Suppressor macrophage treated with lipopolysaccharide for 4 hours (primary cell): Measurements from ENCODE around the gene SLC36A3.
"Not testable (repeated sequence)": the region's sequence is repeated elsewhere in the genome, so short reads cannot be mapped to it uniquely, and the experiment has no call there.

Source experiments
- DNase-seq: peaks from one replicate; pipeline ENCODE4 v3.0.0-alpha.2; 2020

Gene SLC36A3

DNA sequence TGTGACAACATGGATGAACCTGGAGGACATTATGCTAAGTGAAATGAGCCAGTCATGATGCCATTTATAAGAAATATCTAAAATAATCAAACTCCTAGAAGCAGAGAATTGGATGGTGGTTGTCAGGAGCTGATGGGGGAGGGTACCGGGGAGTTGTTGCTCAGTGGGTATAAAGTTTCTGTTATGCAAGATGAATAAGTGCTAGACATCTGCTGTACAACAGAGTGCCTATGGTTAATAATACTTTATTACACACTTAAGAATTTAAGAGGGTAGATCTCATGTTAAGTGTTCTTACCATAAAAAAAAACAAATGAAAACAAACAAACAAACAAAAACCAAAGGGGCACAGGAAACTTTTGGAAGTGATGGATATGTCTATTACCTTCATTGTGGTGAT is 66.7 kb downstream of the SLC36A3 start:
- no peak for DNase-seq

DNA sequence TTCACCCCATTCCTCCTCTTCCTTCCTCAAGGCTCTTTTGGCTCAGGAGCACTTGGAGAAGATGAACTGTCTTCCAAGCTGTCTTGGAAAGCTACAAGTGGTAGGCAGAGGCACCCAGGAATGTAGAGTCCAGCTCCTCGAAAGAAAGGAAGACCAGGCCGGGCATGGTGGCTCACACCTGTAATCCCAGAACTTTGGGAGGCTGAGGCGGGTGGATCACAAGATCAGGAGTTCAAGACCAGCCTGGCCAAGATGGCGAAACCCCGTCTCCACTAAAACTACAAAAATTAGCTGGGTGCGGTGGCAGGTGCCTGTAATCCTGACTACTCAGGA is 68.4 kb downstream of the SLC36A3 start:
- DNase-seq = not testable (repeated sequence)

GRCh38 chr5:151234476-151235238 is 68.9 kb downstream of the SLC36A3 start:
- DNase-seq = peak; percentile 45

DNA sequence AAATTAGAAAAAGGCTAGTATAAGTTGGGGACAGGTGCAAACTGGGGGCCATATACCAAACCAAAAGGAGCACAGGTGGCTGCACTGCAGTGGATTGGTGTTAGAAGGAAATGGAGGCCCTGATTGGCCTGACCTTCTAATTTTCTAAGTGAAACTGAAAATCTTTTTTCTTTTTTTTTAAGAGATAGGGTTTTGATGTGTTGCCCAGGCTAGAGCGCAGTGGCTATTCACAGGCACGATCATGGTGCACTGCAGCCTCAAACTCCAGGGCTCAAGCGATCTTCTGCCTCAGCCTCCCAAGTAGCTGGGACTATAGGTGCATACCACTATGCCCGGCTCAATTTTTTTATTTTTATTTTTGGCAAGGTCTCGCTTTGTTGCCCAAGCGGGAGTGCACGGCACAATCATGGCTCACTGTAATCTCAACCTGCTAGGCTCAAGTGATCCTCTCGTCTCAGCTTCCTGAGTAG is 69.9 kb downstream of the SLC36A3 start:
- no peak for DNase-seq

DNA sequence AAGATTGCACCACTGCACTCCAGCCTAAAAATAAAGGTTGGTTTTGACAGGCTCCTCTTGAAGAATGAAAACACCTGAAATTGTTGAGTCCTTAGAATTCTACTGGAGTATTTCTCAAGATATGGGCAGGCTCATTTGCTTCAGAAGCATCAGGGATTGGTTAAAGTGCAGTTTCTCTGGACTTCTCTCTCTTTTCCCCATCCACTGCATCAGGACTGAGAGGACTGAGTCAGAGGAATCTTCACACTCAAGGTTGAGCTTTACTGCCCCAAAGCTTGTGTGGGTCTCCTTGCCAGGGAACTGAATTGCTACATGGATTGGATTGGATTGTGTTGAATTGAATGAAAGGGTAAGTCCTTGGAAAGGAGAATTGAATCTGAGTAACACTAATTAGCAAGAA is 72.2 kb downstream of the SLC36A3 start:
- no peak for DNase-seq

DNA sequence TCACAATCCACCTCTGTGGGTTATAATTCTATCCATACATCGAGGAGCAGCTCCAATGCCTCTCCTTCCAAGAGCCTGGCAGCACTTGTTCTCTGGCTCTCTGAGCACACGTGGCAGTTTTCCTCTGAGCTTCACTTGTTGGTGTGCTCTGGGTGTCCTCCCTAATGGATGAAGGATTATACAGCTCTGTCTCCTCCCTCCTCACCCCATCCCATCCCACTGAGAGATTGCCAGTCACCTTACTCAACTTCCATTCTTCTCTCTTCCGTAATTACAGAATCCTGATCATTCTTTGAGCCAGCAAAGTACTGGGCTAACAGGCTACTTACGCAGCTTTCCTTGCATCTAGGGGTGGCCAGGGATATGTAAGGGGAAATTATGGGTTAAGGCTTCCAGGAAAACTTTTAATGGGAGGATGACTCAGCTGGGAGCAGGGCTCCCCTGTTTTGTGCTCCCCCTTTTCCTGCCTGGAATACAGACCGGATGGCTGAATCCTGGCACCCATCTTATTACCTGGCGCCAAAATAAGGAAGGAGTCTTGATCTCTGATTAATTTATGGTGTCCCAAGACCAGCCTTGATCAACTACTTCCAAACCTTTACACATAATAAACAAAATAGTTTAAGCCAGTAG is 73.4 kb downstream of the SLC36A3 start:
- DNase-seq = no peak

GRCh38 chr5:151228986-151229385 is 74.6 kb downstream of the SLC36A3 start:
- no peak for DNase-seq

DNA sequence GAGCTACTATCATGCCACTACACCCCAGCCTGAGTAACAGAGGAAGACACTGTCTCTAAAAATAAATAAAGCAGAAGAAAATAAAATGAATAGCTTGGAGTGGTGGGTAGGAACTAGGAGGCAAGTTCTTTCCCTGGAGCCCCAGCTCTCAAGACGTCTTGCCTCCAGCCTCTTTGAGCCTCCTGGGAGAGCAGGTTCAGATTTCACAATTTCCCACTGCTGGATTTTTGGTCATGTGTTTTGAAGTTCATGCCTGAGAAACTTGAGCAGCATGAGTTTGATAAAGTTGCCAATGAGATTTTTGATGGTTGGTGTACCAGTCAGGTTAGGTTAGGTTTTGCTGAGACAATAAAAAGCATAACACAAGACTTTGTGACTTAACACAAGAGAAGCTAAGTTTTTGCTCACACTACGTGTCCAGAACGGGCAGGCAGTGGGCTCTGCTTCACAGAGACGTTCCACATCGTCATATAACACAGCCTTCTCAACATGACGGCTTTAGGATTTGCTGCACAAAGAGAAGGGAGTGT is 75.6 kb downstream of the SLC36A3 start:
- DNase-seq = no peak
